Measurements from ENCODE around the gene FTSJ1. TPM values are rescaled to one million over a fixed set of nuclear protein-coding genes. Genes with fewer than 3 reads are reported as not detected.

FTSJ1 gene
- total RNA-seq, 1 experiment from 2014 or later = 49.4 TPM

DNA sequence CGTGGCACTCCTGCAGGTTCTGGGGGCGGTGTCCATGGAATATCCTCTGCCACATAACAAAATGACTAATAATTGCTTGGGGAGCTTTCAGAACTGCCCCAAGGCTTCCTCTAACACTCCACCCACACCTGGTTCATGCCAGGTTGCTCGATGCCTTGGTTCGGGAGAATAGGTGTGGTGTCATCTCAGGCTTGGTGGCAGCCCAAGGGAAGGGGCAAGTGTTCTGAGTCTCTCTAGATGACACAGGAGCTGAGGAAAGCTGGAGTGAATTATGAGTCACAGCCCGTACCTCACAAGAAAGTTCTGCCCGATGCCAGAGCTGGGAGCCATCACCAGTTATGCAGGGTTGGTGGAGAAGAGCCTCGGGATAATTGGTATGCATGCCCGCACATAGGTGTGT lies 14.7 kb downstream of the FTSJ1 start:
- no peak overlapping the region for H3K4me2 ChIP-seq (ENCODE audit: insufficient read depth, insufficient read length, low read length)
- no peak overlapping the region for H4K91ac ChIP-seq (ENCODE audit: insufficient read length, low read depth, low read length)
- H3K23me2 ChIP-seq (ENCODE audit: insufficient read length, low read depth, low read length, poor library complexity, severe bottlenecking) = no peaks in the 10 kb centered on the region
- Mint-ChIP-seq H3K4me1 (0 out of 4 replicates have a peak, but pooled peaks cover 0 to 2% of the 10 kb centered on the region in 2 experiments), H3K36me3 (ENCODE audit: insufficient read depth in 1 of 3, low read depth in 3 of 3) (peaks cover 5 to 13% (median 10%) of the 10 kb centered on the region in 3 experiments), H3K4me3 (no peak overlapping the region), H3K27me3 (ENCODE audit: low read depth) (peaks cover 3% of the 10 kb centered on the region; the same call in 1 of the 2 replicates), H3K9me3 (peaks cover 65 to 69% of the 10 kb centered on the region in 2 experiments), H3K27ac (no peak overlapping the region)
- no peaks in the 10 kb centered on the region for H3K79me1 ChIP-seq (ENCODE audit: insufficient read depth, low read depth, low read length, poor library complexity, severe bottlenecking)
- TF ChIP-seq, protein P1, sequence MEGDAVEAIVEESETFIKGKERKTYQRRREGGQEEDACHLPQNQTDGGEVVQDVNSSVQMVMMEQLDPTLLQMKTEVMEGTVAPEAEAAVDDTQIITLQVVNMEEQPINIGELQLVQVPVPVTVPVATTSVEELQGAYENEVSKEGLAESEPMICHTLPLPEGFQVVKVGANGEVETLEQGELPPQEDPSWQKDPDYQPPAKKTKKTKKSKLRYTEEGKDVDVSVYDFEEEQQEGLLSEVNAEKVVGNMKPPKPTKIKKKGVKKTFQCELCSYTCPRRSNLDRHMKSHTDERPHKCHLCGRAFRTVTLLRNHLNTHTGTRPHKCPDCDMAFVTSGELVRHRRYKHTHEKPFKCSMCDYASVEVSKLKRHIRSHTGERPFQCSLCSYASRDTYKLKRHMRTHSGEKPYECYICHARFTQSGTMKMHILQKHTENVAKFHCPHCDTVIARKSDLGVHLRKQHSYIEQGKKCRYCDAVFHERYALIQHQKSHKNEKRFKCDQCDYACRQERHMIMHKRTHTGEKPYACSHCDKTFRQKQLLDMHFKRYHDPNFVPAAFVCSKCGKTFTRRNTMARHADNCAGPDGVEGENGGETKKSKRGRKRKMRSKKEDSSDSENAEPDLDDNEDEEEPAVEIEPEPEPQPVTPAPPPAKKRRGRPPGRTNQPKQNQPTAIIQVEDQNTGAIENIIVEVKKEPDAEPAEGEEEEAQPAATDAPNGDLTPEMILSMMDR (conservative IDR thresholded peaks at IDR 0.05) = no peak
- no peak overlapping the region for H2BK120ac ChIP-seq (ENCODE audit: low read depth, low read length, poor library complexity, severe bottlenecking)
- no peaks in the 10 kb centered on the region for H4K20me1 ChIP-seq (ENCODE audit: control insufficient read depth, insufficient read depth, insufficient read length)
- H3K27ac ChIP-seq (ENCODE audit: insufficient read length, low read depth, low read length) = no peak overlapping the region
- H3K56ac ChIP-seq (ENCODE audit: insufficient read length, low read depth, low read length) = no peak overlapping the region
- H3K4me1 ChIP-seq (ENCODE audit: insufficient read depth, low read length) = no peaks in the 10 kb centered on the region
- no peak for DNase-seq
- no peak overlapping the region for H2BK20ac ChIP-seq (ENCODE audit: low read depth, low read length, poor library complexity, severe bottlenecking)
- H2BK5ac ChIP-seq (ENCODE audit: insufficient read length, low read length) = no peak overlapping the region
- WGBS (ENCODE audit: extremely low coverage, insufficient read length, low lambda C conversion rate) = no CpG with 5 or more reads among the region's 8 CpGs
- H3K18ac ChIP-seq (ENCODE audit: insufficient read length, low read depth, low read length) = no peak overlapping the region
- no peak overlapping the region for H3K23ac ChIP-seq (ENCODE audit: insufficient read length, low read depth, low read length)
- H2BK15ac ChIP-seq (ENCODE audit: low read depth, low read length) = no peak overlapping the region
- no peak overlapping the region for H2AK5ac ChIP-seq (ENCODE audit: insufficient read length, low read length)
- no peak overlapping the region for H3T11ph ChIP-seq (ENCODE audit: low read length)
- H3K27me3 ChIP-seq (ENCODE audit: insufficient read depth, low read length) = no peaks in the 10 kb centered on the region
- no peak overlapping the region for H4K8ac ChIP-seq (replicated peaks; ENCODE audit: insufficient read length, low read depth, low read length)
- H3K14ac ChIP-seq (ENCODE audit: insufficient read depth, low read length) = no peak overlapping the region
- no peaks in the 10 kb centered on the region for H3K79me2 ChIP-seq (ENCODE audit: insufficient read depth, low read length)
- H4K5ac ChIP-seq (ENCODE audit: insufficient read length, low read depth, low read length) = no peak overlapping the region
- no peak overlapping the region for H2BK12ac ChIP-seq (ENCODE audit: insufficient read length, low read depth, low read length)
- H2AFZ ChIP-seq (ENCODE audit: low read length) = no peak overlapping the region
- no peak overlapping the region for H3K4ac ChIP-seq (ENCODE audit: low read depth, low read length)
- peaks cover 41% of the 10 kb centered on the region for H3K9me3 ChIP-seq (ENCODE audit: control insufficient read depth, low read depth, low read length)
- no peak overlapping the region for H3K9ac ChIP-seq (ENCODE audit: extremely low read depth, insufficient read length, low read length)

All from H9 (cell line).